Kidney (tissue), 14 donors: ENCODE measurements around the gene ZNF750. TPM values are rescaled to one million over a fixed set of nuclear protein-coding genes. Genes with fewer than 3 reads are reported as not detected.

ENCODE experiments used
- DNase-seq, 5 donors: peaks; one replicate each; pipeline ENCODE4 v3.0.0-alpha.2; 2013 to 2020
- FAIRE-seq: peaks from 2 replicates; lab custom pipeline; 2012; peaks lifted over from hg19 to GRCh38; lab: Jason Lieb, UNC
- H3K27ac ChIP-seq, 2 donors: one replicate each; pipeline ENCODE4 v1.7.0; 2013; ENCODE audit warnings: low read depth in 2 of 2, low read length in 2 of 2, inconsistent platforms in 1 of 2
- H3K27me3 ChIP-seq: one replicate; pipeline ENCODE4 v1.7.1; 2013; ENCODE audit warnings: low read length, inconsistent platforms; ENCODE audit not compliant: control insufficient read depth, insufficient read depth
- H3K36me3 ChIP-seq, 3 donors: one replicate each; pipeline versions ENCODE4 v1.7.0 to v1.7.1; 2013; ENCODE audit warnings: low read length in 3 of 3, control low read depth in 1 of 3, inconsistent platforms in 1 of 3; ENCODE audit not compliant: insufficient read depth in 3 of 3, control insufficient read depth in 2 of 3
- H3K4me1 ChIP-seq, 3 donors: one replicate each; pipeline versions ENCODE4 v1.7.0 to v1.7.1; 2013; ENCODE audit warnings: low read length in 3 of 3, inconsistent platforms in 1 of 3, low read depth in 1 of 3; ENCODE audit not compliant: control insufficient read depth in 2 of 3, insufficient read depth in 2 of 3
- H3K4me3 ChIP-seq, 3 donors: one replicate each; pipeline versions ENCODE4 v1.7.0 to v1.8.1; 2013; ENCODE audit warnings: low read length in 3 of 3, control low read depth in 1 of 3, inconsistent platforms in 1 of 3
- H3K9ac ChIP-seq, 3 donors: one replicate each; pipeline versions ENCODE4 v1.7.0 to v1.7.1; 2013; ENCODE audit warnings: low read length in 3 of 3, control low read depth in 1 of 3, inconsistent platforms in 1 of 3
- H3K9me3 ChIP-seq, 3 donors: one replicate each; pipeline versions ENCODE4 v1.7.0 to v1.7.1; 2013; ENCODE audit warnings: low read length in 3 of 3, control low read depth in 1 of 3, inconsistent platforms in 1 of 3; ENCODE audit not compliant: control insufficient read depth in 2 of 3, insufficient read depth in 1 of 3
- intact Hi-C: fragments of 100-400 bp; cut with DNase I; formaldehyde crosslinking; loops from one replicate; pipeline ENCODE4 v1.11.1; 2022
- polyA plus RNA-seq: library from polyadenylated mRNA; stranded (reverse); fragments of 350-450 nt; fragmentation: Illumina TruSeq; extraction: RNeasy Lipid Tissue Mini Kit (QIAGEN cat#74804); gene quantifications from one replicate; pipeline ENCODE4 v1.2.3, GENCODE V29; 2014; ENCODE audit warnings: low read depth, low replicate concordance; ENCODE audit not compliant: insufficient read depth
- total RNA-seq: library from RNA; stranded (reverse); fragmentation: NEBNext Ultra II Directional; extraction: Animal tissue kit (Norgen Biotek cat#: 25700); gene quantifications from one replicate; pipeline ENCODE4 v1.2.1, GENCODE V29; 2021
- TF ChIP-seq, protein P1 (sequence below): IDR thresholded peaks from 3 replicates; pipeline ENCODE4 v1.5.1; 2012; ENCODE audit warnings: mild to moderate bottlenecking, moderate library complexity, borderline replicate concordance; ENCODE audit not compliant: insufficient read depth; ENCODE audit errors: extremely low read depth
- donor health status: control.
- donor health status: control.
- donor health status: control.
- donor health status: control.
- donor health status: control.
- donor health status: DM: yes; HTN: yes; CAD: no.
- donor health status: Normal renal cell carcinoma (clear cell type).

The ZNF750 gene
- total and polyA plus RNA-seq, 2 donors from 2014 or later: 0.25 to 0.30 TPM

DNA sequence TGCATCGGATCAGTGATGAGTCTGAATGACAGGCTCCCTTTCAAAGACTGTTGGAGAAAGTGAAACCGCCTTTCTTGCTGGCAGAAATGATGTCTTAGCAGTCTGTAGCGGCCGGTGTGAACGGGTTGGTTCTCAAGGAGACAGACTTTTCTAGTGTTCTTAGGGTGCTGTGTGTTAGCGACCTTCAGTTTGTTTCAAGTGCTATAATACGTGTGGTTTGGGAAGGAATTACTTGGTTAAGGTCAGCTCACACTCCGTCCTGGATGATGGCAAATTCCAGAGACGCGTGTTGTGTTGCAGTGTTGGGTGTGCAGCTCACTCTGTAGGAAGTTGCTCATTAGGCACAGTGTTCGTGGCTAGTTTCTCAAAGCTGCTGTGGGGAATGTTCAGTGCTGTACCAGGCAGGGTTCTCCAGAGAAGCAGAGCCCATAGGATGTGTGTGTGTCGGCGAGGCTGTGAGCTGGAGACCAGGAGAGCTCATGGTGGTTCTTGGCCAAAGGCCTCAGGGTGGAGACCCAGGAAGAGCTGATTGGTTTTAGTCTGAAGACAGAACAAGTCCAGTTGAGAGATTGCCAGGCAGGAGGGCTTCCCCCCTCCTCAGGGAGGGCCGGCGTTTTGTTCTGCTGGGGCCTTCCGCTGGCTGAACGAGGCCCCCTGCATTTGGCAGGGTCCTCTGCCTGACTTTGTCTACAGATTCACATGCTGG, 37.6 kb downstream of the ZNF750 start:
- no peaks in the 10 kb centered on the region for H3K9me3 ChIP-seq
- H3K27ac ChIP-seq: no peak overlapping the region

DNA sequence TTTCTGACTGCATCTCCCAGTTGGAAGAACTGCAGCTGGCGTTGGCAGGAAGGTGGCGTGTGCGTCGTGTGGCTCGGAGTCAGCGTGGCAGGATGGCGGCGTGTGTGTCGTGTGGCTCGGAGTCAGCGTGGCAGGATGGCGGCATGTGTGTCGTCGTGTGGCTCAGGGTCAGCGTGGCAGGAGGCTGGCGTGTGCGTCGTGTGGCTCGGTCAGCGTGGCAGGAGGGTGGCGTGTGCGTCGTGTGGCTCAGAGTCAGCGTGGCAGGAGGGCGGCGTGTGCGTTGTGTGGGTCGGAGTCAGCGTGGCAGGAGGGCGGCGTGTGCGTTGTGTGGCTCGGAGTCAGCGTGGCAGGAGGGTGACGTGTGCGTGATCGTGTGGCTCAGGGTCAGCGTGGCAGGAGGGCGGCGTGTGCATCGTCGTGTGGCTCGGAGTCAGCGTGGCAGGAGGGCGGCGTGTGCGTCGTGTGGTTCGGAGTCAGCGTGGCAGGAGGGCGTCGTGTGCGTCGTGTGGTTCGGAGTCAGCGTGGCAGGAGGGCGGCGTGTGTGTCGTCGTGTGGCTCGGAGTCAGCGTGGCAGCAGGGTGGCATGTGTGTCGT, 38.3 kb downstream of the ZNF750 start:
- H3K4me1 ChIP-seq: no peaks in the 10 kb centered on the region
- FAIRE-seq (no peak), DNase-seq (no peak)
- no peaks in the 10 kb centered on the region for H3K9me3 ChIP-seq
- H3K9ac ChIP-seq: no peak overlapping the region
- TF ChIP-seq, protein P1, sequence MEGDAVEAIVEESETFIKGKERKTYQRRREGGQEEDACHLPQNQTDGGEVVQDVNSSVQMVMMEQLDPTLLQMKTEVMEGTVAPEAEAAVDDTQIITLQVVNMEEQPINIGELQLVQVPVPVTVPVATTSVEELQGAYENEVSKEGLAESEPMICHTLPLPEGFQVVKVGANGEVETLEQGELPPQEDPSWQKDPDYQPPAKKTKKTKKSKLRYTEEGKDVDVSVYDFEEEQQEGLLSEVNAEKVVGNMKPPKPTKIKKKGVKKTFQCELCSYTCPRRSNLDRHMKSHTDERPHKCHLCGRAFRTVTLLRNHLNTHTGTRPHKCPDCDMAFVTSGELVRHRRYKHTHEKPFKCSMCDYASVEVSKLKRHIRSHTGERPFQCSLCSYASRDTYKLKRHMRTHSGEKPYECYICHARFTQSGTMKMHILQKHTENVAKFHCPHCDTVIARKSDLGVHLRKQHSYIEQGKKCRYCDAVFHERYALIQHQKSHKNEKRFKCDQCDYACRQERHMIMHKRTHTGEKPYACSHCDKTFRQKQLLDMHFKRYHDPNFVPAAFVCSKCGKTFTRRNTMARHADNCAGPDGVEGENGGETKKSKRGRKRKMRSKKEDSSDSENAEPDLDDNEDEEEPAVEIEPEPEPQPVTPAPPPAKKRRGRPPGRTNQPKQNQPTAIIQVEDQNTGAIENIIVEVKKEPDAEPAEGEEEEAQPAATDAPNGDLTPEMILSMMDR: no peak
- H3K27me3 ChIP-seq: no peaks in the 10 kb centered on the region
- intact Hi-C loops: loop anchor here (10.0 kb wide), 1 partner anchor 113 kb away; no protein-coding TSS in a partner anchor
- H3K27ac ChIP-seq: no peak overlapping the region
- H3K36me3 ChIP-seq: peaks cover 0 to 5% (median 3%) of the 10 kb centered on the region in 3 donors
- H3K4me3 ChIP-seq: no peak overlapping the region

More for the DNA sequence above, 37.6 kb downstream of the ZNF750 start:
- Histone ChIP-seq H3K36me3 (peaks cover 0 to 5% (median 3%) of the 10 kb centered on the region in 3 donors), H3K4me3 (no peak overlapping the region), H3K4me1 (no peaks in the 10 kb centered on the region), H3K9ac (no peak overlapping the region), H3K27me3 (no peaks in the 10 kb centered on the region)
- TF ChIP-seq, protein P1: no peak
- FAIRE-seq (no peak), DNase-seq (no peak)
- intact Hi-C loops: loop anchor here (10.0 kb wide), 1 partner anchor 113 kb away; no protein-coding TSS in a partner anchor

DNA sequence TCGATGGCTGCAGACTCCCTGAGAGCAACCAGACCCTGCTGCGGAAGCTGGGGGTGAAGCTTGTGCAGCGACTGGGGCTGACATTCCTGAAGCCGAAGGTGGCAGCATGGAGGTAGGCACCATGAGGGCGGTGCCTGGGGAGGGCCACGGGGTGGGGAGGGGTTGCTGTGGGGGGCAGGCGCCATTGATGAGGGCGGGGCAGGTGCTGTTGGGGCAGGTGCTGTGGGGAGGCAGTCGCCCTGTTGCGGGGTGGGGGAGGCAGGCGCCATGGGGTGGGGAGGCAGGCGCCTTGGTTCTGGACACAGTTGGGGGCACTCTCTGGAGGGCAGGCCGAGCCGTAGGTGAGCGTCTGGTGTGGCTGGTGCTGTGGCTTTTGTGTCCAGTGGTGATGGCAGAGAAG, 38.9 kb downstream of the ZNF750 start:
- Histone ChIP-seq H3K4me3 (no peak overlapping the region), H3K27me3 (no peaks in the 10 kb centered on the region), H3K36me3 (peaks cover 0 to 5% (median 0%) of the 10 kb centered on the region in 3 donors), H3K27ac (no peak overlapping the region), H3K9me3 (no peaks in the 10 kb centered on the region), H3K9ac (no peak overlapping the region), H3K4me1 (no peaks in the 10 kb centered on the region)
- FAIRE-seq (no peak), DNase-seq (no peak)
- TF ChIP-seq, protein P1: no peak
- intact Hi-C loops: loop anchor here (10.0 kb wide), 1 partner anchor 114 kb away; no protein-coding TSS in a partner anchor
